A673 (cell line): ENCODE results near the gene RBFOX2. TPM values are rescaled to one million over a fixed set of nuclear protein-coding genes. Genes with fewer than 3 reads are reported as not detected.

Source experiments
- BruUV-seq: library from RNA; stranded (reverse); fragments of 400-500 nt; replicated peaks from 2 replicates; lab custom pipeline; 2021; lab: Mats Ljungman, UMichigan
- CTCF ChIA-PET: fragments of 300-600 bp; sonication (Branson Sonifier 250); formaldehyde crosslinking; loops from one replicate; lab custom pipeline; 2022; ENCODE audit warnings: antibody characterized with exemption; lab: Charles Lee
- POLR2A ChIA-PET: fragments of 300-600 bp; sonication (Branson Sonifier 250); formaldehyde crosslinking; loops from one replicate; lab custom pipeline; 2022; ENCODE audit warnings: antibody characterized with exemption; ENCODE audit not compliant: low non-redundant PET; lab: Charles Lee
- DNase-seq: peaks from one replicate; pipeline ENCODE4 v3.0.0-alpha.2; 2015; ENCODE audit warnings: low spot score
- H3K27ac ChIP-seq: fragments of 200-600 bp; sonication (generic); 2 replicates; pipeline ENCODE4 v1.5.1; 2016; ENCODE audit warnings: mixed run types, low read depth, mild to moderate bottlenecking, mixed read lengths, antibody characterized with exemption, low read length; ENCODE audit not compliant: poor library complexity, severe bottlenecking
- H3K27me3 ChIP-seq: fragments of 200-600 bp; sonication (generic); replicated peaks from 2 replicates; pipeline ENCODE4 v1.6.1; 2017; ENCODE audit warnings: mixed run types, low read depth, mild to moderate bottlenecking, mixed read lengths, antibody characterized with exemption, low read length; ENCODE audit not compliant: insufficient read depth, poor library complexity
- H3K36me3 ChIP-seq: fragments of 200-600 bp; sonication (generic); 2 replicates; pipeline ENCODE4 v1.6.1; 2016; ENCODE audit warnings: mixed run types, mild to moderate bottlenecking, mixed read lengths, antibody characterized with exemption, low read length; ENCODE audit not compliant: insufficient read depth, poor library complexity, severe bottlenecking
- H3K4me1 ChIP-seq: fragments of 200-600 bp; sonication (generic); 2 replicates; pipeline ENCODE4 v1.6.1; 2017; ENCODE audit warnings: mixed run types, mild to moderate bottlenecking, mixed read lengths, antibody characterized with exemption, low read length; ENCODE audit not compliant: insufficient read depth, poor library complexity, severe bottlenecking
- H3K4me3 ChIP-seq: fragments of 200-600 bp; sonication (generic); 2 replicates; pipeline ENCODE4 v1.5.1; 2016; ENCODE audit warnings: low read depth, mixed run types, mild to moderate bottlenecking, mixed read lengths, low read length; ENCODE audit not compliant: poor library complexity, severe bottlenecking
- H3K9me3 ChIP-seq: fragments of 200-600 bp; sonication (generic); 2 replicates; pipeline ENCODE4 v1.6.1; 2016; ENCODE audit warnings: mixed run types, low read depth, mild to moderate bottlenecking, mixed read lengths, antibody characterized with exemption, low read length; ENCODE audit not compliant: poor library complexity, severe bottlenecking
- CTCF ChIP-seq: fragments of 300-800, 200-600 bp; sonication (generic); conservative IDR thresholded peaks from 2 replicates; pipeline ENCODE4 v1.5.1; 2017; ENCODE audit warnings: low read depth, mild to moderate bottlenecking, antibody characterized with exemption, low read length, moderate library complexity, mixed read lengths
- EZH2 ChIP-seq: fragments of 200-600 bp; sonication (generic); IDR thresholded peaks from 2 replicates; pipeline ENCODE4 v1.6.1; 2017; ENCODE audit warnings: borderline replicate concordance, low read depth, mild to moderate bottlenecking, mixed read lengths, antibody characterized with exemption, low read length; ENCODE audit not compliant: poor library complexity, severe bottlenecking
- intact Hi-C: fragments of 100-400 bp; cut with micrococcal nuclease; formaldehyde crosslinking; loops from one replicate; pipeline ENCODE4 v1.10.0; 2022; ENCODE audit not compliant: unreplicated experiment
- total RNA-seq: library from RNA; stranded (reverse); gene quantifications from 2 replicates; pipeline ENCODE4 v1.2.3, GENCODE V29; 2021

The RBFOX2 gene
- total RNA-seq, 1 experiment from 2014 or later, result 142 TPM

GRCh38 chr22:35727436-35727835, 301.2 kb downstream of the RBFOX2 start:
- H3K9me3 ChIP-seq, result no peaks in the 10 kb centered on the region
- no peak for TF ChIP-seq CTCF
- no peak for TF ChIP-seq EZH2
- POLR2A ChIA-PET, result no interaction called here
- no peak for DNase-seq
- no peaks in the 10 kb centered on the region for H3K4me1 ChIP-seq
- no peak overlapping the region for H3K4me3 ChIP-seq
- CTCF ChIA-PET, result no interaction called here
- no peaks in the 10 kb centered on the region for H3K36me3 ChIP-seq
- H3K27me3 ChIP-seq, result no peaks in the 10 kb centered on the region
- BruUV-seq, result no TSS peak
- intact Hi-C loops, result no loop called here
- no peak overlapping the region for H3K27ac ChIP-seq

GRCh38 chr22:35726933-35727332, 301.7 kb downstream of the RBFOX2 start:
- no peak overlapping the region for H3K4me3 ChIP-seq
- ChIA-PET POLR2A (no interaction called here), CTCF (no interaction called here)
- no peaks in the 10 kb centered on the region for H3K9me3 ChIP-seq
- intact Hi-C loops, result no loop called here
- no peaks in the 10 kb centered on the region for H3K4me1 ChIP-seq
- H3K36me3 ChIP-seq, result no peaks in the 10 kb centered on the region
- no TSS peak for BruUV-seq
- no peak overlapping the region for H3K27ac ChIP-seq
- no peak for TF ChIP-seq CTCF
- no peak for TF ChIP-seq EZH2
- no peaks in the 10 kb centered on the region for H3K27me3 ChIP-seq
- DNase-seq, result no peak

- H3K9me3 ChIP-seq, result no peaks in the 10 kb centered on the region
- POLR2A ChIA-PET, result interaction anchor here (0.6 kb wide), 1 partner anchor 14 kb away, joined by 3 read pairs; no protein-coding TSS in a partner anchor
- no peaks in the 10 kb centered on the region for H3K4me1 ChIP-seq
- H3K36me3 ChIP-seq, result no peaks in the 10 kb centered on the region
- no TSS peak for BruUV-seq
- H3K4me3 ChIP-seq, result no peak overlapping the region
- intact Hi-C loops, result no loop called here
- CTCF ChIA-PET, result no interaction called here
- DNase-seq, result no peak
- no peak for TF ChIP-seq EZH2
- no peak for TF ChIP-seq CTCF
- H3K27ac ChIP-seq, result no peak overlapping the region
- no peaks in the 10 kb centered on the region for H3K27me3 ChIP-seq
Measured at GRCh38 chr22:35726398-35726797, 302.2 kb downstream of the RBFOX2 start.
